HG03521 (cell line): Measurements from ENCODE around the gene CEP350.

Experiments
- ATAC-seq: cut with Tn5 transposase; IDR thresholded peaks from one replicate; pipeline ENCODE4 v1.9.1; 2021; ENCODE audit warnings: mild to moderate bottlenecking, moderate library complexity; ENCODE audit not compliant: unreplicated experiment

The CEP350 gene

GRCh38 chr1:180153032-180153431, 198.4 kb downstream of the CEP350 start:
- no peak for ATAC-seq

GRCh38 chr1:180154003-180154324, 199.4 kb downstream of the CEP350 start:
- ATAC-seq: no peak

DNA sequence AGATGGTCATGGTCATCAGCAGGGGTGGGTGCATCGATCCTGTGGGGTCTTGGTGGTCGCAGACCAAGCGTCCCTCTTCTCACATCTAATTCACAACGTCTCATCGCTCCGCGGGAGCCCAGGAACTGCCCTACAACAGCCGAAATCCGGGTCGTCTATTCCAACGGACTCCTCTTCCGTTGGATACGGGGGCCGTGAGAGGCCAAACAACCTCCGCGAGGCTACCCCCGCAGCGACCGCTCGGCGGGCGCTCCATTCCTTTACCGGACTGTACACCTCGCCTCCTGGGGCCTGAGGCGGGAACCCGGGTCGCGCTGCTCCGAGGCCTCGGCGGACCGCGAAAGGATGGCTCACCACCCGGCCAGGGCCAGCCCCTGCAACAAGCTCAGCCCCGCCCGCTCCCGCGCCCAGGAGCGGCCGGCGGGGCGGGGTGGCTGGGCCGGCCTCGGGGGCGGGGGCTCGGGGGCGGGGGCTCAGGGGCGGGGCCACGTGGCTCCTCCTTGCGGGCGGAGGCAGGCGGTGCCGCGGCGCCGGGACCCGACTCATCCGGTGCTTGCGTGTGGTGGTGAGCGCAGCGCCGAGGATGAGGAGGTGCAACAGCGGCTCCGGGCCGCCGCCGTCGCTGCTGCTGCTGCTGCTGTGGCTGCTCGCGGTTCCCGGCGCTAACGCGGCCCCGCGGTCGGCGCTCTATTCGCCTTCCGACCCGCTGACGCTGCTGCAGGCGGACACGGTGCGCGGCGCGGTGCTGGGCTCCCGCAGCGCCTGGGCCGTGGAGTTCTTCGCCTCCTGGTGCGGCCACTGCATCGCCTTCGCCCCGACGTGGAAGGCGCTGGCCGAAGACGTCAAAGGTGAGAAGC, 199.9 kb downstream of the CEP350 start, which contains the start of gene QSOX1:
Gene QSOX1, plus strand, starts transcription at position 545 of the 857 bp plus-strand sequence. Its CDS starts 39 bp downstream, at position 584.
- peak; percentile 89 for ATAC-seq

DNA sequence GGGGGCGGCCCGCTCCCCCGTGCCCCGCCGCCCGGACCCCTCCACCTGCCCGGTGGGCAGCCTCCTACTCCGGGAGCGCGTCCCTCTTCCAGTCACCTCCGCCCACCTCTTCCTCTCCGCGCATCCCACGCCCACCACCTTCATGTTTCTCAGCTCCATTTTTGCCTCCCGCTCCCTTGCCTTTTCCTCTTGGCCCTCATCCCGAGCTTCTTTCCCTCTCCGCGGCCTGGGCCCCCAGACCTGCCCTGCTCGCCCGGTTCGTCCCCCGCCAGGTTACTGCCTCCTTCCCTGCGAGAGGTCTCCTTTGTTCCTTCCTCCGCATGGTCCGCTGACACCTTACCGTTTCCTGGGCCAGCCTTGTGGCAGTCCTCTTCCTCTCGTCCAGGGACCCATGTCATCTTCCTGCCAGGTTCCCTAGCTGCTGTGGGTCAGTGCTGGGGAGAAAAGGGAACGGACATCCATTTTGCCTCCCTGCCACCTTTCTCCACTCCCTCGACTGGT, 200.6 kb downstream of the CEP350 start:
- ATAC-seq: no peak

GRCh38 chr1:180156201-180156600, 201.6 kb downstream of the CEP350 start:
- ATAC-seq: no peak

- ATAC-seq: no peak
Observed at GRCh38 chr1:180156631-180157091, 202.1 kb downstream of the CEP350 start.

GRCh38 chr1:180157108-180157507, 202.5 kb downstream of the CEP350 start:
- ATAC-seq: no peak

- no peak for ATAC-seq
Observed at GRCh38 chr1:180157576-180158057, 203.0 kb downstream of the CEP350 start.

GRCh38 chr1:180158149-180159147, 203.8 kb downstream of the CEP350 start:
- no peak for ATAC-seq

DNA sequence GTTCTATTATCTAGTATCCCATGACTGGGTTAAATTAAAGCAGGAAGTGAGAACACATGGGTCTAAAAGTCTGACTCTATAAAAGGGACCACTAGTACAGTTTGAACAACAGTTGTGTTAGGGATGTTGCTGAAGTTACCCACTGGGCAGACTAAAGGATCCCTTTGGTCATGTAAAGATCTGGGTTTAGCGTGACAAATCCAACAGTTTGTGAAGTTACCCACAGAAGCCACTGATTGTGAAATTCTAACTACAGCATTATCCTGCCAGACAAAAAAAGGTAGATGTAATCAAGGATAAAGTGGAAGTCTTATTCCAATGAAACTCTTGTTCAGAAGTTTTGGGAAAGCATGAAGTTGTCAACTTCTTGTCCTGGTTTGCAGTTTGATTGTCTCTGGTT, 205.7 kb downstream of the CEP350 start:
- no peak for ATAC-seq

- ATAC-seq: no peak
Observed at GRCh38 chr1:180163041-180163440, 208.4 kb downstream of the CEP350 start.
